ENCODE data around the gene TXNRD2.

Gene TXNRD2

DNA sequence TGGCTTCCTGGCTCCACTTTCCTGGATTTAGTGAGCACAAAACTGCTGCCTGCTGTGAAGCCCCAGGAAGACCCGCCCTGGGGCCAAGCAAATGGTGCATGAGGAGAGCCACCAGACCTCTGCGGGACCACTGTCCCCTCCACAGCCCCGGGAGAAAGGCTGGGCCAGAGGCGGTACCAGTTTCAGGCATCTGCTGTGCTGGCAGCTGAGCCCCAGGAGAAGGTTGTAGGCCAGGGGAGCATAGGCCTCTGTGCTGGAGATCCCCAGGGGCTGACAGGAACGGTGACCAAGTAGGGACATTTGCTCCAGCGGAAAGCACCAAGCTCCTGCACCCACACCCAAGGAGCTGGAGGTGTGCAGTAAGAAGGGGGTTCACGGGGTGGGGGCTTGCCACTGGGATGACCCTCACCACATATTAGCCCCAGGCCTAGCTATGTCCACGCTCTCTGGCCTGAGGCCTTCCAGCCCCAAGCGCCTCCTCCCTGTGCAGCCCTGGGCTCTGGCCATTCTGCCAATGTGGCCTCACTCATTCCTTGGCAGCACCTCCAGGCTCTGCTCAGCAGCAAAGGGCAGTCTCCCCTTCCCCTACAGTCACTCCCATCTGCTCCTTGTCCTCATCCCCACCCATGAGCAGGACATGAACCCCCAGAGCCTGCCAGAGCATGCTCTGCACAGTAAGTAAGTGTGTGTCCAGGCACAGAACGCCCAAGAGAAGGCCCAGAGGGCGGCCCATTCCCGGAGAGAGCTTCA is 24.1 kb downstream of the TXNRD2 start:
- H3K9ac ChIP-seq (ENCODE audit: low read depth, low read length) = no peak overlapping the region
- H3K4me3 ChIP-seq (ENCODE audit: low read depth, low read length) = no peak overlapping the region
- H3K36me3 ChIP-seq (ENCODE audit: control insufficient read depth, insufficient read depth, low read length) = peaks cover 3% of the 10 kb centered on the region
- H3K27me3 ChIP-seq (ENCODE audit: control insufficient read depth, insufficient read depth, low read length) = no peaks in the 10 kb centered on the region
- no peaks in the 10 kb centered on the region for H3K9me3 ChIP-seq (ENCODE audit: control insufficient read depth, insufficient read depth, low read length)
- no peaks in the 10 kb centered on the region for H3K4me1 ChIP-seq (ENCODE audit: control insufficient read depth, insufficient read depth, low read length)

DNA sequence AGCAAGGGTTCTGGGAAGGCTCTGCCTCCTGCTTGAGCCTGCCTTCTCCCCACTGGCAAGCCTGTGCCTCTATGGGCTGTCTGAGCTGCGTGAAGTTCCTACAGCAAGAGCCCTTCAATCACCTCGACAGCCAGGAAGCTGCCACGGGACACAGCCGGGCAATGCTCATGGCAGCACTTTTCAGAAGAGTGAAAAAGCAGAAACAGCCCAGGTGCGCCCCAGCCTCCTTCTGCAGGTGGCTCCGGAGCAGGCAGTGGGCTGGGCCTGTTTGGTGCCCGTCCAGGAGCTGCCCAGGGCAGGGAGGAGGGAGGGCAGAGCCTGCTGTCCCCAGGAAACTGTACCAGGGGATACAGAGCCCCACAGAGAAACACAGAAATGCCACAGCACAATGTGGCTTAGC is 24.7 kb downstream of the TXNRD2 start:
- Histone ChIP-seq H3K36me3 (ENCODE audit: control insufficient read depth, insufficient read depth, low read length) (peaks cover 3% of the 10 kb centered on the region), H3K9ac (ENCODE audit: low read depth, low read length) (no peak overlapping the region), H3K4me3 (ENCODE audit: low read depth, low read length) (no peak overlapping the region), H3K9me3 (ENCODE audit: control insufficient read depth, insufficient read depth, low read length) (no peaks in the 10 kb centered on the region), H3K4me1 (ENCODE audit: control insufficient read depth, insufficient read depth, low read length) (no peaks in the 10 kb centered on the region), H3K27me3 (ENCODE audit: control insufficient read depth, insufficient read depth, low read length) (no peaks in the 10 kb centered on the region)

DNA sequence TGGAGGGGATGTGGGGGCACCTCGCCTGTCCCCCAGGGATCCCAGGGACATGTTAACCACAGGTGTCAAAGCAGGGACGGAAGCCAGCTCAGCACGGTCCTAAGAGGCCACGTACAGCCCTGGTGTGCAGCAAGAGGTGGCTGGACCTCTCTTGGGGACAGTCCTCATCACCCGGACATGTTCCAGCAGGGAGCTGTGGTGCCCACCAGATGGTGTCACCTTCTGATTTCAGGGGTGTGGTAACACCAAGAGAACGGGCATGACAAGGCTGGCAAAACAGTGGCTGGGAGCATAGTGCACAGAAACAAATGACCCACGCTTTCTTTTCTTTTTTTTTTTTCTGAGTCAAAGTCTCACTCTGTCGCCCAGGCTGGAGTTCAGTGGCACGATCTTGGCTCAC is 25.6 kb downstream of the TXNRD2 start:
- H3K9me3 ChIP-seq (ENCODE audit: control insufficient read depth, insufficient read depth, low read length) = no peaks in the 10 kb centered on the region
- peaks cover 3% of the 10 kb centered on the region for H3K36me3 ChIP-seq (ENCODE audit: control insufficient read depth, insufficient read depth, low read length)
- H3K9ac ChIP-seq (ENCODE audit: low read depth, low read length) = no peak overlapping the region

DNA sequence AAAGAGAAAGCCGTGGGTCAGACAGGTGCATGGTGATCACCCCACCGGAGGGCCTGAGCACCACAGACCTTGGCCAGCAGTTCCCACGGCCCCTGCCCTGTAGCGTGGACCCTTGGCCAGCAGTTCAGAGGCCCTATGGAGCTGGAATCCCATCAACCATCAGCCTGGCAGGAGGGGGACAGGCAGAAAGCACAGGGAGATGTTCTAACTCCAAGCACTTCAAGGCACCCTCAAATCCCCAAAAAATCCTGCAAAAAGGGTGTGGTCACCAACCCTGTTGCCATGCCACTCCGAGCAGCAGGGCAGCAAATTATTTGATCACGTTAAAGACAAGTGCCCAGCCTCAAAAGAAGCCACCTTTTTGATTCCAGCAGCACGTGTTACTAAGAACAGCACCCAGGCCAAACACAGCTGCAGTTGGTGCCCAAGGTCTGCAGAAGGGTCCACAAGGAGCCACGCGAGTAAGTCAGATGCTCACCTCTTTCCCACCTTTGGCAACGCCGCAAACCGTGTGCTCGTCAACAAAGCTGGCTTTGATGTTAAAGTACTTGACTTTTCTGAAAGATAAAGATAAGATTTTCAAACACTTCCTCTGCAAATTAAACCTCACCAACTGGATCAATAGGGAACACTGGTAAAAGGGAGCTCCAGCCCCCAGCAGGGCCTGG is 26.2 kb downstream of the TXNRD2 start:
- Histone ChIP-seq H3K4me3 (ENCODE audit: low read depth, low read length) (no peak overlapping the region), H3K4me1 (ENCODE audit: control insufficient read depth, insufficient read depth, low read length) (no peaks in the 10 kb centered on the region), H3K27me3 (ENCODE audit: control insufficient read depth, insufficient read depth, low read length) (no peaks in the 10 kb centered on the region), H3K9me3 (ENCODE audit: control insufficient read depth, insufficient read depth, low read length) (no peaks in the 10 kb centered on the region), H3K9ac (ENCODE audit: low read depth, low read length) (no peak overlapping the region), H3K36me3 (ENCODE audit: control insufficient read depth, insufficient read depth, low read length) (peaks cover 3% of the 10 kb centered on the region)

More for the DNA sequence above, 25.6 kb downstream of the TXNRD2 start:
- Histone ChIP-seq H3K27me3 (ENCODE audit: control insufficient read depth, insufficient read depth, low read length) (no peaks in the 10 kb centered on the region), H3K4me1 (ENCODE audit: control insufficient read depth, insufficient read depth, low read length) (no peaks in the 10 kb centered on the region), H3K4me3 (ENCODE audit: low read depth, low read length) (no peak overlapping the region)

DNA sequence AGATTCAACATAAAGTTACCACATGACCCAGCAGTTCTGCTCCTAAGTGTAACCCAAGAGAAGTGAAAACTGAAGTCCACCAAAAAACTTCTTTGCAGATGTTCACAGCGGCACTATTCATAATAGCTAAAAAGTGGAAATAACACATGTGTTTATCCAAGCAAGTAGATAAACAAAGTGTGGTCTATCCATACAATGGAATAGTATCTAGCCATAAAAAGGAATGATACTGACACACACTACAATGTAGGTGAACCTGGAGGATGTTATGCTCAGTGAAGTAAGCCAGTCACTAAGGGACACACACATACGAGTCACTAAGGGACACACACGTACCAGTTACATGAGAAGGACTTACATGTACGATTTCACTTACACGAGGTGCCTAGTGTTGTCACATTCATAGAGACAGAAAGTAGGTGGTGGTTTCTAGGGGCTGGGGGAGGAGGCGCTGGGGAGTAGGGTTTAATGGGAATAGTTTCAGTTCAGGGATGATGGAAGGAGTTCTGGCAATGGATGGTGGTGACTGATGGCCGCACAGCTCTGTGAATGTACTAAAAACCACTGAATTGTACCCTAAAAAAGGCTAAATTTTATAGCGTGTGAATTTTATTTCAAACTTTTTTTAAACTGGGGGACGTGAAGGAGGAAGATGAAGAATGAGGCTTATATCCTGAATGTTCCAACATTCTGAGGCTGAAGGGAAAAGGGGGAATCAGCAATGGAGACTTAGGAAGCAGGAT is 27.2 kb downstream of the TXNRD2 start:
- no peaks in the 10 kb centered on the region for H3K27me3 ChIP-seq (ENCODE audit: control insufficient read depth, insufficient read depth, low read length)
- no peaks in the 10 kb centered on the region for H3K4me1 ChIP-seq (ENCODE audit: control insufficient read depth, insufficient read depth, low read length)
- no peak overlapping the region for H3K9ac ChIP-seq (ENCODE audit: low read depth, low read length)
- no peak overlapping the region for H3K4me3 ChIP-seq (ENCODE audit: low read depth, low read length)
- no peaks in the 10 kb centered on the region for H3K9me3 ChIP-seq (ENCODE audit: control insufficient read depth, insufficient read depth, low read length)
- H3K36me3 ChIP-seq (ENCODE audit: control insufficient read depth, insufficient read depth, low read length) = peaks cover 3% of the 10 kb centered on the region

- H3K9ac ChIP-seq (ENCODE audit: low read depth, low read length) = no peak overlapping the region
- H3K36me3 ChIP-seq (ENCODE audit: control insufficient read depth, insufficient read depth, low read length) = peaks cover 3% of the 10 kb centered on the region
- no peak overlapping the region for H3K4me3 ChIP-seq (ENCODE audit: low read depth, low read length)
- H3K9me3 ChIP-seq (ENCODE audit: control insufficient read depth, insufficient read depth, low read length) = no peaks in the 10 kb centered on the region
- H3K4me1 ChIP-seq (ENCODE audit: control insufficient read depth, insufficient read depth, low read length) = no peaks in the 10 kb centered on the region
- H3K27me3 ChIP-seq (ENCODE audit: control insufficient read depth, insufficient read depth, low read length) = no peaks in the 10 kb centered on the region
Observed at GRCh38 chr22:19913337-19913936, 28.2 kb downstream of the TXNRD2 start.

GRCh38 chr22:19912271-19912999 is 29.2 kb downstream of the TXNRD2 start:
- H3K9me3 ChIP-seq (ENCODE audit: control insufficient read depth, insufficient read depth, low read length) = no peaks in the 10 kb centered on the region
- H3K4me1 ChIP-seq (ENCODE audit: control insufficient read depth, insufficient read depth, low read length) = no peaks in the 10 kb centered on the region
- no peaks in the 10 kb centered on the region for H3K27me3 ChIP-seq (ENCODE audit: control insufficient read depth, insufficient read depth, low read length)
- H3K9ac ChIP-seq (ENCODE audit: low read depth, low read length) = no peak overlapping the region
- peaks cover 3% of the 10 kb centered on the region for H3K36me3 ChIP-seq (ENCODE audit: control insufficient read depth, insufficient read depth, low read length)
- H3K4me3 ChIP-seq (ENCODE audit: low read depth, low read length) = no peak overlapping the region

- peaks cover 3% of the 10 kb centered on the region for H3K36me3 ChIP-seq (ENCODE audit: control insufficient read depth, insufficient read depth, low read length)
- no peaks in the 10 kb centered on the region for H3K9me3 ChIP-seq (ENCODE audit: control insufficient read depth, insufficient read depth, low read length)
- H3K4me1 ChIP-seq (ENCODE audit: control insufficient read depth, insufficient read depth, low read length) = no peaks in the 10 kb centered on the region
- no peak overlapping the region for H3K4me3 ChIP-seq (ENCODE audit: low read depth, low read length)
- H3K27me3 ChIP-seq (ENCODE audit: control insufficient read depth, insufficient read depth, low read length) = no peaks in the 10 kb centered on the region
- no peak overlapping the region for H3K9ac ChIP-seq (ENCODE audit: low read depth, low read length)
Observed at GRCh38 chr22:19911540-19912270, 29.9 kb downstream of the TXNRD2 start.

DNA sequence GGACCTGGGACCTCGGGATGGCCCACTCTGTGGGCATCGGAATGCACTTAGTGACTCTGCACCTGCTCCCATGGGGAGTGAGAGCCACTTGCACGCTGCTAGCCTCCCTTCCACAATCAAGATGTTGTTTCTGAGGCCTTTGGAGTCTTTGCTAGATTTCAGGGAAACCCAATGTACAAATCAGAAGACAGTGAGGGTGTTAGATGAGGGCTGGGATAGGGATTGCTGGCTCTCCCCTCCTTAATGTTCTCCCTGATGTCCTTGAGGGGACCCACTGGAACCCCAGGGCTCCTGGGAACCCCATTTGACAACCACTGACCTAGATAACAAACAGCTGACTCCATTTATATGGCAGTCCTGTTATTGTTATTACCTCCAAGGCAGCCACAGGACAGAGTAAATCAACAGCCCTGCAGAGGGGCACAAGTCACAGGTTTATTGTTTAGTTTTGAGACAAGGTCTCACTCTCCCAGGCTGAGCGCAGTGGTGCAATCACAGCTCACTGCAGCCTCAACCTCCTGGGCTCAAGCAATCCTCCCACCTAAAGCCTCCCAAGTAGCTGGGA is 31.4 kb downstream of the TXNRD2 start:
- H3K4me1 ChIP-seq (ENCODE audit: control insufficient read depth, insufficient read depth, low read length) = no peaks in the 10 kb centered on the region
- H3K36me3 ChIP-seq (ENCODE audit: control insufficient read depth, insufficient read depth, low read length) = peaks cover 3% of the 10 kb centered on the region
- no peak overlapping the region for H3K9ac ChIP-seq (ENCODE audit: low read depth, low read length)
- H3K4me3 ChIP-seq (ENCODE audit: low read depth, low read length) = no peak overlapping the region
- H3K9me3 ChIP-seq (ENCODE audit: control insufficient read depth, insufficient read depth, low read length) = no peaks in the 10 kb centered on the region
- no peaks in the 10 kb centered on the region for H3K27me3 ChIP-seq (ENCODE audit: control insufficient read depth, insufficient read depth, low read length)

GRCh38 chr22:19909350-19910179 is 32.1 kb downstream of the TXNRD2 start:
- Histone ChIP-seq H3K9ac (ENCODE audit: low read depth, low read length) (no peak overlapping the region), H3K27me3 (ENCODE audit: control insufficient read depth, insufficient read depth, low read length) (no peaks in the 10 kb centered on the region), H3K4me1 (ENCODE audit: control insufficient read depth, insufficient read depth, low read length) (no peaks in the 10 kb centered on the region), H3K4me3 (ENCODE audit: low read depth, low read length) (no peak overlapping the region), H3K36me3 (ENCODE audit: control insufficient read depth, insufficient read depth, low read length) (peaks cover 3% of the 10 kb centered on the region), H3K9me3 (ENCODE audit: control insufficient read depth, insufficient read depth, low read length) (no peaks in the 10 kb centered on the region)

Data from iPS-15b (cell line).